Cardiac muscle cell (in vitro differentiated cells and primary cell): ENCODE results near the gene HECW1. TPM values are rescaled to one million over a fixed set of nuclear protein-coding genes. Genes with fewer than 3 reads are reported as not detected.

Experiments used
- DNase-seq, 2 donors: peaks; one replicate each; pipeline versions ENCODE4 v3.0.0 to v3.0.0-alpha.2; 2010 to 2017; ENCODE audit warnings: low read depth in 1 of 2, low spot score in 1 of 2
- H3K27ac ChIP-seq: fragments of 200-600 bp; sonication (generic); 2 replicates; pipeline ENCODE4 v1.5.1; 2016
- H3K27me3 ChIP-seq: fragments of 200-600 bp; sonication (generic); 2 replicates; pipeline ENCODE4 v1.6.0; 2016; ENCODE audit warnings: control low read depth
- H3K36me3 ChIP-seq: fragments of 200-600 bp; sonication (generic); 2 replicates; pipeline ENCODE4 v1.5.1; 2016; ENCODE audit warnings: control low read depth
- H3K4me1 ChIP-seq: fragments of 200-600 bp; sonication (generic); 2 replicates; pipeline ENCODE4 v1.8.1; 2017; ENCODE audit warnings: low read depth, mild to moderate bottlenecking, mixed run types
- H3K4me3 ChIP-seq: fragments of 200-600 bp; sonication (generic); 2 replicates; pipeline ENCODE4 v1.5.1; 2016; ENCODE audit warnings: mild to moderate bottlenecking
- H3K9me3 ChIP-seq: fragments of 200-600 bp; sonication (generic); 2 replicates; pipeline ENCODE4 v1.5.1; 2017; ENCODE audit warnings: low read depth, mild to moderate bottlenecking, control low read depth
- CTCF ChIP-seq: IDR thresholded peaks from 2 replicates; pipeline ENCODE4 v1.5.1; 2012; ENCODE audit warnings: low read depth, mild to moderate bottlenecking, low read length
- polyA plus RNA-seq: library from polyadenylated mRNA; unstranded; fragments of >200 nt; fragmentation: Nextera tagmentation; extraction: Ambion mirVana; gene quantifications from 2 replicates; pipeline ENCODE4 v1.2.1, GENCODE V29; 2016
- total RNA-seq: library from RNA; depleted of rRNA; stranded (reverse); fragments of >200 nt; gene quantifications from 2 replicates; pipeline ENCODE4 v1.2.3, GENCODE V29; 2016

The HECW1 gene
- total and polyA plus RNA-seq, 2 experiments from 2014 or later, result 0.06 to 0.13 TPM

- H3K4me3 ChIP-seq, result no peak overlapping the region
- H3K27ac ChIP-seq, result no peak overlapping the region
- no peaks in the 10 kb centered on the region for H3K4me1 ChIP-seq
- H3K9me3 ChIP-seq, result no peaks in the 10 kb centered on the region
- H3K27me3 ChIP-seq, result no peaks in the 10 kb centered on the region
- H3K36me3 ChIP-seq, result no peaks in the 10 kb centered on the region
- TF ChIP-seq CTCF, result no peak
- no peak for DNase-seq
These were observed 132.3 kb downstream of the HECW1 start for GRCh38 chr7:43244784-43245183.

- no peaks in the 10 kb centered on the region for H3K27me3 ChIP-seq
These were observed 135.3 kb downstream of the HECW1 start for GRCh38 chr7:43247757-43248156.

GRCh38 chr7:43248553-43248952 is 136.1 kb downstream of the HECW1 start:
- TF ChIP-seq CTCF, result no peak
- H3K27ac ChIP-seq, result no peak overlapping the region

More at GRCh38 chr7:43247757-43248156, 135.3 kb downstream of the HECW1 start:
- Histone ChIP-seq H3K36me3 (no peaks in the 10 kb centered on the region), H3K4me3 (no peak overlapping the region), H3K9me3 (no peaks in the 10 kb centered on the region), H3K27ac (no peak overlapping the region), H3K4me1 (no peaks in the 10 kb centered on the region)
- no peak for TF ChIP-seq CTCF
- no peak for DNase-seq

DNA sequence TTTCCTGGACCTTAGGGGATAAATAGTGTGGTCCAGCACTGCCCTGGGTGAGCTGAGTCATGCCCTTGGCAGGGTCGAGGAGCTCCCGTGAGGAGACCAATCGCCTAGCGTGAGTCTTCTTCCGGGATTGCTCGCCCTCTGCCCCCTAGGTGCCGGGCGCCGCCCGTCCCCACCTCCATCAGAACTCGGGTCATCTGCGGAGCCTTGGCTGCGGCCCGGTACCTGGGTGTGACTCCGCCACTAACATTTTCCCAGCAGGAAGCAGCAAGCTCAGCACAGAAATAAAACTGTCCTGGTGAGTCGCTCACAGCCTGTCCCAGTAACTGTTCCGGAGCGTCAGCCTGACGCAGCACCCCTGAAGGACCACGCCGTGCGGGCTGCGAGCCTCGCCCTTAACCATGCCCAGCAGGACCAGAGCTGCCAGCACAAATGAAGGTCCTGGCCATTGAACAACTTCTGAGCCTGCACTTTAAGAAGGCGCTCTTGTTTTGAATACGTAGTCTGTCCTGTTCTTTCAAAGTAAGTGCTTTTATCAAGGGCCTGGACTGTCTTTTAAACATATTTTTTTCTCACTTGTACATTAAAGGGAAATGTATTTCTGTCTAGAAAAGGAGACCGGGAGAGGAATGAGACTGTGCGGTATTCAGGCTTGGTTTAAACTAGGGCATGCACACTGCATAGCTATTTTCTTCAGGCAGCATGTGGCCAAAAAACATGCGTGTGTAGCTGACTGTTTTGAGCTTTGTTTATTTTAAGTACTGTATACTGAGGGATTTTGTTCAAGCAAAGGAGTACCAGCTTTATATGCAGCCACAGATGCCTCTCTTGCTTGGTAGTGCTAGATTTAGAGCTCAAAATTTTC is 136.7 kb downstream of the HECW1 start:
- H3K36me3 ChIP-seq, result no peaks in the 10 kb centered on the region
- H3K4me3 ChIP-seq, result no peak overlapping the region
- H3K27me3 ChIP-seq, result no peaks in the 10 kb centered on the region
- H3K27ac ChIP-seq, result no peak overlapping the region
- no peaks in the 10 kb centered on the region for H3K4me1 ChIP-seq
- DNase-seq, result peak in 1 of 2 donors; percentile 9
- H3K9me3 ChIP-seq, result no peaks in the 10 kb centered on the region
- TF ChIP-seq CTCF, result no peak

More at GRCh38 chr7:43248553-43248952, 136.1 kb downstream of the HECW1 start:
- no peak overlapping the region for H3K4me3 ChIP-seq
- no peaks in the 10 kb centered on the region for H3K4me1 ChIP-seq
- no peak for DNase-seq
- no peaks in the 10 kb centered on the region for H3K27me3 ChIP-seq
- no peaks in the 10 kb centered on the region for H3K36me3 ChIP-seq
- H3K9me3 ChIP-seq, result no peaks in the 10 kb centered on the region

DNA sequence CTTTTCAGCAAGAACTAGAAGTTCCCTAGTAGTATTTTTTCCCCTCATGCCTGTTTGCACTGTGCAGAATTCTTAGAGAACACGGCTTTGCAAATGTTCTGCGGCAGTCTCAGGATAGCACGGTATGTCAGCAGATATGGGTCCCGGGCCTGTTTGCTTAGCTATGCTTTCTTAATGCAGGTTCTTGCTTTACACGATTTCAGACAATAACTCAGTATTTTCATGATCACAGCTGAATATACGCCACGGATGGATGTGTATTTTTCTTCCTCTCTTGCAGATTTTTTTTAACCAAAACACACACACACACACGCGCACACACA is 137.3 kb downstream of the HECW1 start:
- TF ChIP-seq CTCF, result no peak
- no peaks in the 10 kb centered on the region for H3K9me3 ChIP-seq
- no peaks in the 10 kb centered on the region for H3K27me3 ChIP-seq
- no peak overlapping the region for H3K27ac ChIP-seq
- H3K4me1 ChIP-seq, result no peaks in the 10 kb centered on the region
- no peaks in the 10 kb centered on the region for H3K36me3 ChIP-seq
- no peak overlapping the region for H3K4me3 ChIP-seq
- DNase-seq, result no peak
